GM18508 (cell line): Measurements from ENCODE around the gene SRSF9.

Source experiments
- ATAC-seq: cut with Tn5 transposase; IDR thresholded peaks from one replicate; pipeline ENCODE4 v1.9.1; 2021; ENCODE audit warnings: moderate number of reproducible peaks; ENCODE audit not compliant: insufficient read depth, unreplicated experiment

SRSF9 gene

DNA sequence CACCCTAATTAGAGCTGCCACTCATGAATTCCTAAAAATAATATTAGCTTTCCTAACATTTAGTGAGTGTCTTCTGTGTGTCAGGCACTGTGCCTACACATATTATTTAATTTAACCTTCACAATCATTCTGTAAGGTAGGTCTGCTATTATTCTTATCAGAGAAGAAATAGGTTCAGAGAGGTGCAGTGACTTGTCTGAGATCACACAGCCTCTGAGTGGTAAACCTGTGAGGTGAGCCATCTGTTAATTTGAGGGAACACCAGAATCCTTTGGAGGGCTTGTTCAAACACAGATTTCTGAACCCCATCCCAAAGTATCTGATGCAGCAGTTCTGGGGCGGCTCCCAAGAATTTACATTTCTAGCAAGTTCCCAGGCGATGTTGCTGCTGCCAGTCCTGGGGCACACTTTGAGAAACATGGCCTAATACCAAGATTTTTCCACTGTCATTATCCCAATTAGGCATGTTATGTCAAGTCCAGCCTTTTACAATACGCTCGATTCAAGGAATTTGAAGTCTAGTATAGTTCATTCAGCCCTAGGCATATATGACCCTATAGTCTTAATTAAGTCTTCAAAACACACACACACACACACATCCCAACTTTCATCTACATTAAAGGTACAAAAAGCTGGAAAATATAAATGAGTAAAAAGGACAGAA is 51.5 kb downstream of the SRSF9 start:
- ATAC-seq: no peak

DNA sequence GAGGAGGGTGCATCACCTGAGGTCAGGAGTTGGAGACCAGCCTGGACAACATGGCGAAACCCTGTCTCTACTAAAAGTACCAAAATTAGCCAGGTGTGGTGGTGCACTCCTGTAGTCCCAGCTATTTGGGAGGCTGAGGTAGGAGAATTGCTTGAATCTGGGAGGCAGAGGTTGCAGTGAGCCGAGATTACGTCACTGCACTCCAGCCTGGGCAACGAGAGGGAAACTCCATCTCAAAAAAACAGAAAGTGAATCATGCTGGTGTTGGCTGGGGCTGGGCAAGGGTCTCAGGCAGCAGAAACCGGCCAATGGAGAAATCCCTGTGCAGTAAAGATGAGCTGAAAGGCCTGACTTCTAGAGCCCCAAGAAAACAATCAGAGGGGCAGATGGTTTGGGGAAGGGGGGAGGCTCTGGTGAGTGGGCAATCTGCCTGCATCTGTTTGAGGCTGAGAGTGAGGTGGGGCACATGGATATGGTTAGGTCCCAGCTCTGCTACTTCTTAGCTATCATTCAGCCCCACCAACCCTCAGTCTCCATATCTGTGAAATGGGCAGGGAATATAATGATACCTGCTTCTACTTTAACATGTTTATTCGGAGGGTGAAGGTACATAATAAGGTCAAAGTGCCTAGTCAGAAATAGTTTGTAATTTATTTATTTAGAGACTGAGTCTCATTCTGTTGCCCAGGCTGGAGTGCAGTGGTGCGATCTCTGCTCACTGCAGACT is 52.9 kb downstream of the SRSF9 start:
- no peak for ATAC-seq

DNA sequence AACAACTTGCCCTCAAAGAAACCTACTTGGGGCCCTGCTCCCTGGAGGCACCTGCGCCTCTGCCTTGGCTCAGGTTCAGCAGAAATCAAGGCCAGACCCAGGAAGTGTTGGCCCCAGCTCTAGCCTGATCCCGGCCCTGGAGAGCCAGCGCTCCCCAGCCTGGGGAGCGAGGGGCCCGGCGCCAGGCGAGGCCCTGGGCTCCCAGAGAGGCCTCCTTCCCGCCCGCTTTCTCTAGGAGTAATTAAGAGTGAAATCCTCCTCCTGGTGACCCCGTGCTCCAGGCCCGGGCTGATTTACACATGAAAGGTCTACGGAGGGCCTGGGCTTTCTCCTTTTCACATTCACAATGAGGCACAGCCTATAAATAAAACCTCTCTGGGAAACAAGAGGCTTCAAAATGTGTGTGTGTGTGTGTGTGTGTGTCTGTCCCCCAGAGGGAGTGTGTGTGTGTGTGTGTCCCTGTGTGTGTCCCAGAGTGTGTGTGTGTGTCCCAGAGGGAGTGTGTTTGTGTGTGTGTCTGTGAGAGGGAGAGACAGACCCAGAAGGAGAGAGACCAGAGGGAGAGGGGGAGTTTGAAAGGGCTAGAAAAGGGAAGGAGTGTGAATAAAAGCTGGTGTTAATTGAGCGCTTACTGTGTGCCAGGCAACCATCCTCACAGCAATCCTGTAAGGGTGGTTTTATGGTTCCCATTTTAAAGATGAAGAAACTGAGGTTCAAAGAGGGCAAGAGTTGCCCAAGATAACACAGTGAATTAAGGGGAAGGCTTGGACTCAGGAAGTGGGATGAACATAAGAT is 55.5 kb downstream of the SRSF9 start:
- ATAC-seq: no peak

DNA sequence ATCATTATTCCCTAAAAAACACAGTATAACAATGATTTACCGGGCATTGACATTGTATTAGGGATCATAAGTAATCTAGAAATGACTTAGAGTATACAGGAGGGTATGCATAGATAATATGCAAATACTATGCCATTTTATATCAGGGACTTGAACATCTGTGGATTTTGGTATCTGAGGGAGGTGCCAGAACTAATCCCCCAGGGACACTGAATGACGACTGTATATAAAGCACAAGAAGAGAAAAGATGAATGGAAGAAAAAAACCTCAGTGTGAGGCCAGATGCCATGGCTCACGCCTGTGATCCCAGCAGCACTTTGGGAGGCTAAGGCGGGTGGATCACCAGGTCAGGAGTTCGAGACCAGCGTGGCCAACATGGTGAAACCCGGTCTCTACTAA is 57.1 kb downstream of the SRSF9 start:
- no peak for ATAC-seq
